ENCODE measurements around the gene NOL9. TPM values are rescaled to one million over a fixed set of nuclear protein-coding genes. Genes with fewer than 3 reads are reported as not detected.
A peak's percentile ranks its signal among the peaks of the same experiment; 100 is the strongest.

The NOL9 gene
- total and polyA plus RNA-seq, 10 of the 15 experiments (the other 5 are each of a cell fraction or from before 2014, with no cell fraction given), result 3.9 to 35.9 (median 23.0) TPM

GRCh38 chr1:6554031-6554906 is at the start of gene NOL9 (continued):
- TF ChIP-seq MYC (IDR thresholded peaks at IDR 0.05; ENCODE audit: insufficient read depth, insufficient read length, insufficient replicate concordance, low read length, severe bottlenecking), result no peak
- TF ChIP-seq BHLHE40 (IDR thresholded peaks at IDR 0.05; ENCODE audit: borderline replicate concordance in 1 of 2, low read depth in 2 of 2, low read length in 1 of 2), result peak; percentile 16 to 60; a peak in 2 of 4 replicates
- no peak for TF ChIP-seq STAT3 (IDR thresholded peaks at IDR 0.05; ENCODE audit: low read depth, low read length)
- no peak for TF ChIP-seq NFYB (IDR thresholded peaks at IDR 0.05; ENCODE audit: insufficient read depth, low read depth, low read length)
- peak; percentile 99 for TF ChIP-seq RCOR1 (conservative IDR thresholded peaks at IDR 0.05; ENCODE audit: low read depth, low read length)
- TF ChIP-seq POLR2AphosphoS5 (IDR thresholded peaks at IDR 0.05; ENCODE audit: low read length), result peak; percentile 77
- TF ChIP-seq SREBF1 (IDR thresholded peaks at IDR 0.05; ENCODE audit: low read length), result no peak
- TF ChIP-seq EZH2 (IDR thresholded peaks at IDR 0.05; ENCODE audit: borderline replicate concordance, control insufficient read depth, low read depth, low read length), result no peak
- peak; percentile 75 for TF ChIP-seq DPF2 (IDR thresholded peaks at IDR 0.05)
- TF ChIP-seq USF2 (IDR thresholded peaks at IDR 0.05; ENCODE audit: borderline replicate concordance, low read depth, low read length), result no peak
- peak; percentile 81 for TF ChIP-seq IKZF1 (conservative IDR thresholded peaks at IDR 0.05)
- TF ChIP-seq HDAC6 (IDR thresholded peaks at IDR 0.05; ENCODE audit: unreplicated experiment), result peak; percentile 60
- TF ChIP-seq HSF1 (IDR thresholded peaks at IDR 0.05; ENCODE audit: low read depth, low read length), result no peak
- TF ChIP-seq ATF7 (IDR thresholded peaks at IDR 0.05; ENCODE audit: low read depth), result peak; percentile 13; the same call in 1 of the 2 replicates
- no peak for TF ChIP-seq NRF1 (conservative IDR thresholded peaks at IDR 0.05; ENCODE audit: low read depth, low read length)
- TF ChIP-seq TCF12 (IDR thresholded peaks at IDR 0.05; ENCODE audit: low read depth, low read length), result peak; percentile 74
- TF ChIP-seq SKIL (IDR thresholded peaks at IDR 0.05; ENCODE audit: low read depth, poor library complexity, severe bottlenecking), result no peak
- no peak for TF ChIP-seq TCF7 (IDR thresholded peaks at IDR 0.05; ENCODE audit: borderline replicate concordance)
- no peak for TF ChIP-seq EP300 (IDR thresholded peaks at IDR 0.05; ENCODE audit: borderline replicate concordance in 1 of 2, control insufficient read depth in 1 of 2, low read depth in 2 of 2, low read length in 2 of 2)
- peak; percentile 87 for TF ChIP-seq BACH1 (IDR thresholded peaks at IDR 0.05; ENCODE audit: borderline replicate concordance)
- no peak for TF ChIP-seq CBX3 (IDR thresholded peaks at IDR 0.05; ENCODE audit: borderline replicate concordance, low read depth)
- 0 out of 2 replicates have a peak, but pooled peaks have one; percentile 49 for TF ChIP-seq SIN3A (IDR thresholded peaks at IDR 0.05; ENCODE audit: low read depth, low read length)
- peak; percentile 33; the same call in 1 of the 2 replicates for TF ChIP-seq RAD21 (IDR thresholded peaks at IDR 0.05; ENCODE audit: insufficient read depth, low read depth, low read length)
